Hepatocyte (in vitro differentiated cells): ENCODE results near the gene ZNF511. TPM values are rescaled to one million over a fixed set of nuclear protein-coding genes. Genes with fewer than 3 reads are reported as not detected.
A peak's percentile ranks its signal among the peaks of the same experiment; 100 is the strongest.

Source experiments
- DNase-seq: peaks from one replicate; pipeline ENCODE4 v3.0.0-alpha.2; 2016; ENCODE audit warnings: low spot score
- H2AFZ ChIP-seq: fragments of 200-600 bp; sonication (generic); 2 replicates; pipeline ENCODE4 v1.6.0; 2016; ENCODE audit warnings: antibody characterized with exemption, mild to moderate bottlenecking
- H3K27ac ChIP-seq: fragments of 200-600 bp; sonication (generic); 2 replicates; pipeline ENCODE4 v1.5.1; 2016; ENCODE audit warnings: mild to moderate bottlenecking
- H3K27me3 ChIP-seq: fragments of 200-600 bp; sonication (generic); 2 replicates; pipeline ENCODE4 v1.6.1; 2016
- H3K36me3 ChIP-seq: fragments of 200-600 bp; sonication (generic); replicated peaks from 2 replicates; pipeline ENCODE4 v1.5.1; 2016; ENCODE audit warnings: low read depth; ENCODE audit not compliant: insufficient read depth
- H3K4me1 ChIP-seq: fragments of 200-600 bp; sonication (generic); 2 replicates; pipeline ENCODE4 v1.5.1; 2016; ENCODE audit warnings: mild to moderate bottlenecking, moderate library complexity; ENCODE audit not compliant: insufficient read depth
- H3K4me2 ChIP-seq: fragments of 200-600 bp; sonication (generic); 2 replicates; pipeline ENCODE4 v1.6.0; 2016
- H3K4me3 ChIP-seq: fragments of 200-600 bp; sonication (generic); 2 replicates; pipeline ENCODE4 v1.5.1; 2016; ENCODE audit warnings: mild to moderate bottlenecking
- H3K79me2 ChIP-seq: fragments of 200-600 bp; sonication (generic); 2 replicates; pipeline ENCODE4 v1.6.0; 2017; ENCODE audit warnings: mild to moderate bottlenecking
- H3K9me2 ChIP-seq: fragments of 200-600 bp; sonication (generic); replicated peaks from 2 replicates; pipeline ENCODE4 v1.6.0; 2017; ENCODE audit warnings: mild to moderate bottlenecking; ENCODE audit not compliant: insufficient read depth
- H3K9me3 ChIP-seq: fragments of 200-600 bp; sonication (generic); 2 replicates; pipeline ENCODE4 v1.5.1; 2016; ENCODE audit warnings: low read depth, mild to moderate bottlenecking
- H4K20me1 ChIP-seq: fragments of 200-600 bp; sonication (generic); 2 replicates; pipeline ENCODE4 v1.6.0; 2016; ENCODE audit warnings: mild to moderate bottlenecking; ENCODE audit not compliant: insufficient read depth, poor library complexity, severe bottlenecking
- EZH2 ChIP-seq: fragments of 200-600 bp; sonication (generic); IDR thresholded peaks from 2 replicates; pipeline ENCODE4 v1.6.1; 2016; ENCODE audit warnings: antibody characterized with exemption, mild to moderate bottlenecking, borderline replicate concordance
- EZH2phosphoT487 ChIP-seq: fragments of 200-600 bp; sonication (generic); IDR thresholded peaks from one replicate; pipeline ENCODE4 v1.6.1; 2018; ENCODE audit warnings: antibody characterized with exemption, mild to moderate bottlenecking, low read depth, moderate library complexity; ENCODE audit not compliant: unreplicated experiment, severe bottlenecking
- WGBS: methylation state at CpG from one replicate; pipeline ENCODE4 v1.1.6; 2016; ENCODE audit warnings: low lambda C conversion rate; ENCODE audit errors: missing lambda C conversion rate; 5-methylcytosine and 5-hydroxymethylcytosine counted together
- polyA plus RNA-seq: library from polyadenylated mRNA; unstranded; fragments of >200 nt; fragmentation: Nextera tagmentation; extraction: Ambion mirVana; gene quantifications from 2 replicates; pipeline ENCODE4 v1.2.1, GENCODE V29; 2016
- total RNA-seq: library from RNA; depleted of rRNA; stranded (reverse); fragments of >200 nt; gene quantifications from 2 replicates; pipeline ENCODE4 v1.2.3, GENCODE V29; 2014
- TF ChIP-seq, protein P1 (sequence below): fragments of 200-600 bp; sonication (generic); IDR thresholded peaks from 2 replicates; pipeline ENCODE4 v1.5.1; 2016; ENCODE audit warnings: antibody characterized with exemption, mild to moderate bottlenecking; ENCODE audit not compliant: poor library complexity

Gene ZNF511
- total and polyA plus RNA-seq, 2 experiments from 2014 or later, result 36.9 to 56.9 TPM

DNA sequence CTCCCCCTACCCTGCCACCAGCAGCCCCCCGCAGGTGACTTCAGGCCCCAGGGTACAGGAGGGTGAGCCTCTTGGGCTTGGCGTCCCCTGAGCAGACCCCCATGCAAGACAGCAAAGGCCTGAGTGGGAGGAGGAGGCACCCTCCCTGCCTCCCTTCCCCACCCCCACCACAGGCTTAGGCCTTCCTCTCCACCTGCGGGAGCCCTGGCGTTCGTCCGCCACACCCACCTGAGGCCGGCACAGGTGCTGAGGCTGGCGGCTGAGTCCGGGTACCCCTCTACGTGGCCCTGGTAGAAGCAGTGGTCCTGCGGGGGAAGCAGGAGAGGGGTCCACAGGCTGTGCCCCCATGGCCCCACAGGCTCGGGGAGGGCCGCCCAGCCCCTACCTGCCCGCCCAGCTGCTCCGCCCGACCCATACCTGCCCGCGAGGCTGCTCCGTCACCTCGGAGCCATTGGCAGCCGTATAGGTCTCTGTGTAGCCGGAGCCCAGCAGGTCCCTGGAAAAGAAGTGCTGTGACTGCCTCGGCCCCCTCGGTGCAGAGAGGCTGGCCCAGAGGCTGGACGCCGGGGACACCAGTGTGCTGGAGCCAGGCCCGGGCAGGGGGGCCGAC, 35.1 kb upstream of the ZNF511 start:
- Histone ChIP-seq H3K4me3 (no peak overlapping the region), H3K27ac (no peak overlapping the region), H3K4me2 (no peak overlapping the region), H4K20me1 (no peaks in the 10 kb centered on the region), H3K79me2 (no peaks in the 10 kb centered on the region), H3K9me2 (no peaks in the 10 kb centered on the region), H3K9me3 (no peaks in the 10 kb centered on the region), H3K27me3 (peaks cover 13% of the 10 kb centered on the region), H3K4me1 (peaks cover 33% of the 10 kb centered on the region), H2AFZ (no peak overlapping the region), H3K36me3 (no peaks in the 10 kb centered on the region)
- TF ChIP-seq EZH2 (no peak), EZH2phosphoT487 (no peak)
- TF ChIP-seq, protein P1, sequence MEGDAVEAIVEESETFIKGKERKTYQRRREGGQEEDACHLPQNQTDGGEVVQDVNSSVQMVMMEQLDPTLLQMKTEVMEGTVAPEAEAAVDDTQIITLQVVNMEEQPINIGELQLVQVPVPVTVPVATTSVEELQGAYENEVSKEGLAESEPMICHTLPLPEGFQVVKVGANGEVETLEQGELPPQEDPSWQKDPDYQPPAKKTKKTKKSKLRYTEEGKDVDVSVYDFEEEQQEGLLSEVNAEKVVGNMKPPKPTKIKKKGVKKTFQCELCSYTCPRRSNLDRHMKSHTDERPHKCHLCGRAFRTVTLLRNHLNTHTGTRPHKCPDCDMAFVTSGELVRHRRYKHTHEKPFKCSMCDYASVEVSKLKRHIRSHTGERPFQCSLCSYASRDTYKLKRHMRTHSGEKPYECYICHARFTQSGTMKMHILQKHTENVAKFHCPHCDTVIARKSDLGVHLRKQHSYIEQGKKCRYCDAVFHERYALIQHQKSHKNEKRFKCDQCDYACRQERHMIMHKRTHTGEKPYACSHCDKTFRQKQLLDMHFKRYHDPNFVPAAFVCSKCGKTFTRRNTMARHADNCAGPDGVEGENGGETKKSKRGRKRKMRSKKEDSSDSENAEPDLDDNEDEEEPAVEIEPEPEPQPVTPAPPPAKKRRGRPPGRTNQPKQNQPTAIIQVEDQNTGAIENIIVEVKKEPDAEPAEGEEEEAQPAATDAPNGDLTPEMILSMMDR, result no peak
- no peak for DNase-seq
- WGBS, result 95% methylated on average over 24 of the region's 28 CpGs

DNA sequence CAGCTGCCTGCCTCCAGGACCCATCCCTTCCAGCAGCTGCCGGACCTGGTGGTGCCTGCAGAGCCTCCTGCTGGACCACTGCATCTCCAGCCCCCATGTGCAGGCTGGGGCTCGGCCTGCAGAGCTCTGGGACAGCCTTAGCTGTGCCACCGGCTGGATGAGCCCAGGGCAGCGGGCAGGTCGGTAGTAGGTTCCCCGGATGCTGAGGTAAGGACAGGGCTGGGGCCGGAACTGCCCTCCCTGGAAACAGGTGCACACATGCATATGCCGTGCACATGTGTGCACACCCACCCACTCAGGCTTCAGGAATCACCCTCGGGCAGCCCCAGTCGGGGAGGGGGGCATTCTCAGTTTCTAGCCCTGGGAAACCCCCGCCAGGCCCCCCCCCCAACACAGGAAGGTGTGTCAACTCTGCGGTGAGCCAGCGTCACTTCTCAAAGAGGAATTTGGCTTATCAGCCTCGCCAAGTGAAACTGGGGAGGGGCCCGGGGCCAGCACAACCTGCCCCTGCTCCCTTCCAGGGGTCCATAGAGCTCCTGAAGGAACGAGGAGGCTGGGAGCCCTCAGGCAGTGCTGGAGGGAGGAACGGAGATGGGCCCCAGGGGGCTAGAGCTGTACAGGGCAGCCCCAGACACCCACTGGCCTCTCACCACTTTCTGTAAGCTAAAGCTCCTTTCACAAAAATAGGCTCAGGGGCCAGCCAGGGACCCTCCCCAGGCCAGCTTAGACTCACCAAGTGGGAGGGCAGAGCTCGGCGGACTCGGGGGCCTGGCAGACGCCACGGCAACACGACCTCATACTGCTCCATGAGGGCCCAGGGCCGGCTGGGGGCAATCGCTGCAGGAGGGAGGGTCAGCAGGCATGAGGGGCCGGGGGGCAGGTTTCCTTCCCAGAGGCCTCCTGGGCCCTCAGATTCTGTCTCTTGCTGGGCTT, 33.7 kb upstream of the ZNF511 start:
- H3K4me1 ChIP-seq, result peaks cover 42% of the 10 kb centered on the region
- DNase-seq, result peak; percentile 42

DNA sequence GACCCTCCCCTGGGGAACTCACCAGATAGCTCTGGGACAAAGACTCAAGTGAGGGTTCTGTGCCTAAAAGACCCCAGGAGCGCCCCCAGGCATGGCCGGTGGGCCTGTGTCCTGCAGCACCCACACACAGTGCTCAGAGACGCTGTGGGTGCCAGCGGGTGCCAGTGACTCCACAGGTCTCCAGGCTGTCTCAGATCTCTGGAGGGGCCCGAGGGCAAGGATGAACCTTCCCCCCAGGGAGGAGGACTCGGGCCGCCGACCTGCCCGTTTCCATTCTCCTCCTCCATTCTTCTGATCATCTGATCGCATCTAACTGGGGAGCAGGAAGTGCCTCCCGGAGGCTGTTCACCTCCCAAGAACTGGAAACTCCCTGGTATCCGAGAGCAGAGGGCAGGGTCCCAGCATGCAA, 33.0 kb upstream of the ZNF511 start:
- DNase-seq, result no peak
- 58% methylated on average over 11 of the region's 12 CpGs for WGBS
- Histone ChIP-seq H3K36me3 (no peaks in the 10 kb centered on the region), H3K4me3 (no peak overlapping the region), H2AFZ (no peak overlapping the region), H3K9me2 (no peaks in the 10 kb centered on the region), H3K79me2 (no peaks in the 10 kb centered on the region), H3K4me2 (peak overlapping the region; percentile 89), H3K9me3 (no peaks in the 10 kb centered on the region), H3K27ac (no peak overlapping the region), H4K20me1 (no peaks in the 10 kb centered on the region), H3K27me3 (peaks cover 13% of the 10 kb centered on the region), H3K4me1 (peaks cover 42% of the 10 kb centered on the region)
- TF ChIP-seq EZH2phosphoT487 (no peak), EZH2 (no peak)
- TF ChIP-seq, protein P1, result no peak

More for the DNA sequence above, 33.7 kb upstream of the ZNF511 start:
- Histone ChIP-seq H3K36me3 (no peaks in the 10 kb centered on the region), H2AFZ (no peak overlapping the region), H4K20me1 (no peaks in the 10 kb centered on the region), H3K9me2 (no peaks in the 10 kb centered on the region), H3K4me3 (no peak overlapping the region), H3K79me2 (no peaks in the 10 kb centered on the region), H3K9me3 (no peaks in the 10 kb centered on the region), H3K4me2 (no peak overlapping the region), H3K27ac (no peak overlapping the region), H3K27me3 (peaks cover 13% of the 10 kb centered on the region)
- no peak for TF ChIP-seq EZH2
- TF ChIP-seq EZH2phosphoT487, result no peak
- TF ChIP-seq, protein P1, result no peak
- WGBS, result 66% methylated on average over 23 of the region's 26 CpGs
